ENCODE measurements around the gene IL27RA.
"Not testable (repeated sequence)": the region's sequence is repeated elsewhere in the genome, so short reads cannot be mapped to it uniquely, and the experiment has no call there.

The IL27RA gene

GRCh38 chr19:14028901-14029300 is 2.7 kb upstream of the IL27RA start:
- DNase-seq (ENCODE audit: insufficient read length, low spot score), result no peak
- FAIRE-seq, result no peak
- TF ChIP-seq POLR2A (IDR thresholded peaks at IDR 0.05; ENCODE audit: low read depth, low read length), result no peak

DNA sequence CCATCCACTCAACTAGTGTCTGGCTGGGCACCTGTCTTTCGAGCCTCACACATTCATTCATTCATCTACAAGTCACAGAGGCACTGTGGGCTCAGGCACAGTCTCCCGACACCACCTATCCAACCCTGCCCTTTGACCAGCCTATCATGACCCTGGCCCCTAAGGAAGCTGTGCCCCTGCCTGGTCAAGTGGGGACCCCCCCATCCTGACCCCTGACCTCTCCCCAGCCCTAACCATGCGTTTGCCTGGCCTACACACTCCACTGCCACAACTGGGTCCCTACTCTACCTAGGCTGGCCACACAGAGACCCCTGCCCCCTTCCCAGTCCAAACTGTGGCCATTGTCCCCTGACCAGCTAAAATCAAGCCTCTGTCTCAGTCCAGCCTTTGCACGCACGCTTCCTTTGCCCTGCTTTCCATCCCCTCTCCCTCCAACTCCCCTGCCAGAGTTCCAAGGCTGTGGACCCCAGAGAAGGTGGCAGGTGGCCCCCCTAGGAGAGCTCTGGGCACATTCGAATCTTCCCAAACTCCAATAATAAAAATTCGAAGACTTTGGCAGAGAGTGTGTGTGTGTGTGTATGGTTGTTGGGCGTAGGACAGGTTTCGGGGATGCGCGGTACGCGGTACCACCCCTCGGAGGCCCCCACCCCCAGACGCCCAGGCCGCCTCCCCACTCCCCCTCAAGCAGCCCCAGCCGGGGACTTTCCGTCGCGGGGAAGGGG is 404 bp upstream of the IL27RA start:
- no peak for TF ChIP-seq POLR2A (IDR thresholded peaks at IDR 0.05; ENCODE audit: low read depth, low read length)
- FAIRE-seq (no peak), DNase-seq (ENCODE audit: insufficient read length, low spot score) (no peak)

- DNase-seq (ENCODE audit: insufficient read length, low spot score) (no peak), FAIRE-seq (no peak)
- TF ChIP-seq POLR2A (IDR thresholded peaks at IDR 0.05; ENCODE audit: low read depth, low read length), result no peak
These were observed 2.4 kb downstream of the IL27RA start for GRCh38 chr19:14033946-14034345.

- not testable (repeated sequence) for DNase-seq (ENCODE audit: insufficient read length, low spot score); FAIRE-seq
These were observed 3.6 kb downstream of the IL27RA start for GRCh38 chr19:14035159-14035558.

DNA sequence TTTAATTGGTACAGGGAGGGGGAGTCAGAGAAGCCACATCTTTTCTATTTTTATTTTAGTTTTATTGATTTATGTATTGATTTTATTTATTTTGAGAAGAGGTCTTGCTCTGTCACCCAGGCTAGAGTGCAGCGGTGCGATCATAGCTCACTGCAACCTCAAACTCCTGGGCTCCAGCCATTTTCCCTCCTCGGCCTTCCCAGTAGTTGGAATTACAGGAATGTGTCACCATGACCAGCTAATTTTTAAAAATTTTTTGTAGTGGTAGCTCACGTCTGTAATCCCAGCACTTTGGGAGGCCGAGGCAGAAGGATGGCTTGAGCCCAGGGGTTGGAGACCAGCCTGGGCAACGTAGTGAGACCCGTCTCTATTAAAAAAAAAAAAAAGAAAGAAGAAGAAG is 4.1 kb downstream of the IL27RA start:
- TF ChIP-seq POLR2A (IDR thresholded peaks at IDR 0.05; ENCODE audit: low read depth, low read length), result no peak
- FAIRE-seq (no peak), DNase-seq (ENCODE audit: insufficient read length, low spot score) (no peak)

DNA sequence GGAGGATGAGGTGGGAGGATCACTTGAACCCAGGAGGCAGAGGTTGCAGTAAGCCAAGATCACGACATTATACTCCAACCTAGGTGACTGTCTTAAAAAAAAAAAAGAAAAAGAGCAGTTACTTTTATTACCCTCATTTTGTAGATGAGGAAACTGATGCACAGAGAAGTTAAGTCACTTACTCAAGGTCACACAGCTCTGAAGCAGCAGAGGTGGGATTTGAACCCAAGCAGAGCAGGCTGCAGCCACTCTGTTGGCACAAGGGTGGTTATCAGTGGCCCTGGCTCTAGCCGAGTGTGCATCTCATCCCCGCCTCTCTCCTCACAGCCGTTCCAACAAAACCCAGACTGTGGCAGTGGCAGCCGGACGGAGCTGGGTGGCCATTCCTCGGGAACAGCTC is 7.6 kb downstream of the IL27RA start:
- FAIRE-seq (no peak), DNase-seq (ENCODE audit: insufficient read length, low spot score) (no peak)
- TF ChIP-seq POLR2A (IDR thresholded peaks at IDR 0.05; ENCODE audit: low read depth, low read length), result no peak

- DNase-seq (ENCODE audit: insufficient read length, low spot score), result peak; percentile 60
- FAIRE-seq, result not testable (repeated sequence)
These were observed 11.4 kb downstream of the IL27RA start for GRCh38 chr19:14042659-14043608.

GRCh38 chr19:14047866-14048265 is 16.3 kb downstream of the IL27RA start:
- not testable (repeated sequence) for DNase-seq (ENCODE audit: insufficient read length, low spot score); FAIRE-seq

DNA sequence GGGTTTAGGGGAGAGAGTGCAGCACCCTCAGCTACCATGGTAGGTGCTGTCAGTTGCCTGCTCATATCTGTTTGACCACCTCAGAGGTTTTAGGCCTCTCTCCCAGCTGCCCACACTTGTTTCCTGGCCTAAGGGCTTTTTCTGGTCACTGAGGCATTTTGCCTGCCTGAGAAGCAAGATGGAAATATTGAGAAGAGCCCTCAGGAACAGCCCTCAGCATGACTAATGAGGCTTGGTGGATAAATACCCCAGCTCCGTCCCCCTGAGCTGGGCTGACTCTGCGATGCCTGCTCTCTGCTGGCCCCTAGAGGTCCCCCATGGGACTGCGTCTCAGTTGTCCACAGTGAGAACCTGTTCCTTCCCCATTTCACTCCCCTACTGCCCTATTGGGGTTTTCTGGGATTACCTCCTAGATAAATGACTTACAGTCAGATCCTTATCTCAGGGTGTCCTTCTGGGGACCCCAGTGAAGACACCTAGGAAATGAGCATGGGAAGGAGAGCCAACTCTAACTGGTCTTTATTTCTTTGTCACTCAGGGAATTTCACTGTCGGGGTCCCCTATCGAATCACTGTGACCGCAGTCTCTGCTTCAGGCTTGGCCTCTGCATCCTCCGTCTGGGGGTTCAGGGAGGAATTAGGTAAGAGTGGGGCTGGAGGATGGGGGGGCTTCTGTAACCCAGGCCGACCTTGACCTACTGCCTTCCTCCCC is 17.0 kb downstream of the IL27RA start:
- DNase-seq (ENCODE audit: insufficient read length, low spot score) (peak; percentile 59), FAIRE-seq (no peak)

DNA sequence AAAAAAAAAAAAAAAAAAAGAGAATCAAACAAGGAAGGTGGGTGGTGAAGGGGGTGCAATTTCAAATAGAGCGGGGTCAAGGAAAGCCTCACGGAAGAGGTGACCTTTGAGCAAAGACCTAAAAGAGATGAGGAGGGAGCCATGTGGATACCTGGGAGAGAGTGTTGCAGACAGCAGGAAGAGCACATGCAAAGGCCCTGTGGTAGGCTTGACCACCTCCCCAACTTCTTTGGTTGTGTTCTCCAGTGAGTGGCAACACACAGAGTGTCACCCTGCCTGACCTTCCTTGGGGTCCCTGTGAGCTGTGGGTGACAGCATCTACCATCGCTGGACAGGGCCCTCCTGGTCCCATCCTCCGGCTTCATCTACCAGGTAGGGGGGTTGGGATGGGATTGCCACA is 18.9 kb downstream of the IL27RA start:
- FAIRE-seq (no peak), DNase-seq (ENCODE audit: insufficient read length, low spot score) (no peak)
- TF ChIP-seq POLR2A (IDR thresholded peaks at IDR 0.05; ENCODE audit: low read depth, low read length), result no peak

More for the DNA sequence above, 17.0 kb downstream of the IL27RA start:
- TF ChIP-seq POLR2A (IDR thresholded peaks at IDR 0.05; ENCODE audit: low read depth, low read length), result no peak

DNA sequence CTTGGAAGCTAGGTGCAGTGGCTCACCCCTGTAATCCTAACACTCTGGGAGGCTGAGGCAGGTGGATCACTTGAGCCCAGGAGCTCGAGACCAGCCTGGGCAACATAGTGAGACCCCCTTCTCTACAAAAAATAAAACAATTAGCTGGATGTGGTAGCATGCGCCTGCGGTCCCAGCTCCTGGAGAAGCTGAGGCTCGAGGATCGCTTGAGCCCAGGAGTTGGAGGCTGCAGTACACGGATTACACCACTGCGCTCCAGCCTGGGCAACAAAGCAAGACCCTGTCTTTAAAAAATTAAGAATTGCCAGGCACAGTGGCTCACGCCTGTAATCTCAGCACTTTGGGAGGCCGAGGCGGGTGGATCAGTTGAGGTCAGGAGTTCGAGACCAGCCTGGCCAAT is 19.4 kb downstream of the IL27RA start:
- FAIRE-seq, result not testable (repeated sequence)

DNA sequence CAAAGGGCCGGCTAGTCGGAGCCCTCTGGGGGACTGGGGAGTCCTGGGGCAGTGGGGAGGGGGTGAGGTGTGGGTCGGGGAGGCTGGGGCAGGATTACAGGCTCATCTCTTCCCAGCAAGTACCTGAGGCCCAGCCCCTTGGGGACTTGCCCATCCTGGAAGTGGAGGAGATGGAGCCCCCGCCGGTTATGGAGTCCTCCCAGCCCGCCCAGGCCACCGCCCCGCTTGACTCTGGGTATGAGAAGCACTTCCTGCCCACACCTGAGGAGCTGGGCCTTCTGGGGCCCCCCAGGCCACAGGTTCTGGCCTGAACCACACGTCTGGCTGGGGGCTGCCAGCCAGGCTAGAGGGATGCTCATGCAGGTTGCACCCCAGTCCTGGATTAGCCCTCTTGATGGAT is 20.4 kb downstream of the IL27RA start:
- FAIRE-seq (no peak), DNase-seq (ENCODE audit: insufficient read length, low spot score) (no peak)
- no peak for TF ChIP-seq POLR2A (IDR thresholded peaks at IDR 0.05; ENCODE audit: low read depth, low read length)

More for the DNA sequence above, 19.4 kb downstream of the IL27RA start:
- not testable (repeated sequence) for DNase-seq (ENCODE audit: insufficient read length, low spot score)

DNA sequence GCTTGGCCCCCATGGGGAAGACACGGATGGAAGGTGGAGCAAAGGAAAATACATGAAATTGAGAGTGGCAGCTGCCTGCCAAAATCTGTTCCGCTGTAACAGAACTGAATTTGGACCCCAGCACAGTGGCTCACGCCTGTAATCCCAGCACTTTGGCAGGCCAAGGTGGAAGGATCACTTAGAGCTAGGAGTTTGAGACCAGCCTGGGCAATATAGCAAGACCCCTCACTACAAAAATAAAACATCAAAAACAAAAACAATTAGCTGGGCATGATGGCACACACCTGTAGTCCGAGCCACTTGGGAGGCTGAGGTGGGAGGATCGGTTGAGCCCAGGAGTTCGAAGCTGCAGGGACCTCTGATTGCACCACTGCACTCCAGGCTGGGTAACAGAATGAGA is 20.9 kb downstream of the IL27RA start:
- no peak for TF ChIP-seq POLR2A (IDR thresholded peaks at IDR 0.05; ENCODE audit: low read depth, low read length)
- DNase-seq (ENCODE audit: insufficient read length, low spot score) (no peak), FAIRE-seq (no peak)

DNA sequence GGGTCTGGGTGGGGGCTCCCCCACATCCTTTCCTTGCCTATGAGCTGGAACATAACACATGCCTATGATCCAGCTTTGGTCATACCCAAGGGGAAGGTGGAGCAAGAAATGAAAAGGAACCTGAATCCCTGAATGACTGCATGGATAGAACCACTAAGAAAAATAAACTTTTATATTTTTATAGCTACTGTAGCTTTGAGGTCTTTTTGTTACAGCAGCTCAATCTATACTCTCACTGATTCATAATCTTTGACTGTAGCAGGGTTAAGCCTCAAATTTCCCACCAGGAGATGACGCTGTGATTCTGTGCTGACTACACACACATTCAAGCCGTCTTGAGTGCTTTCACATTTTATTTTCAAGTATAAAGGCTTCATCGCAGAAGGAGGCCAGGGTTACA is 21.5 kb downstream of the IL27RA start:
- DNase-seq (ENCODE audit: insufficient read length, low spot score) (no peak), FAIRE-seq (no peak)
- TF ChIP-seq POLR2A (IDR thresholded peaks at IDR 0.05; ENCODE audit: low read depth, low read length), result no peak
